Naive B cell (primary cell): Measurements from ENCODE around the gene RASA3. TPM values are rescaled to one million over a fixed set of nuclear protein-coding genes. Genes with fewer than 3 reads are reported as not detected.
"Not testable (repeated sequence)": the region's sequence is repeated elsewhere in the genome, so short reads cannot be mapped to it uniquely, and the experiment has no call there.

Experiments used
- ATAC-seq, 2 donors: fragments of 150-1000 bp; cut with Tn5 transposase; 2 replicates each; pipeline ENCODE4 v1.10.0; 2021; ENCODE audit warnings: low read depth in 2 of 2, mild to moderate bottlenecking in 2 of 2, moderate library complexity in 2 of 2
- DNase-seq: peaks from one replicate; pipeline ENCODE4 v3.0.0; 2022
- H3K27ac Mint-ChIP-seq, 6 donors: one replicate each; pipeline ENCODE4 v1.8.0; 2020 to 2022; ENCODE audit warnings: mild to moderate bottlenecking in 6 of 6, mixed read lengths in 6 of 6, moderate library complexity in 5 of 6, inconsistent platforms in 2 of 6
- H3K27me3 Mint-ChIP-seq, 3 donors: one replicate each; pipeline ENCODE4 v1.8.0; 2021 to 2022; ENCODE audit warnings: mixed read lengths in 3 of 3, mild to moderate bottlenecking in 1 of 3
- H3K36me3 Mint-ChIP-seq, 2 donors: one replicate each; pipeline ENCODE4 v1.8.0; 2020 to 2022; ENCODE audit warnings: mixed read lengths in 2 of 2, inconsistent platforms in 1 of 2, mild to moderate bottlenecking in 1 of 2
- H3K4me1 Mint-ChIP-seq, 3 donors: one replicate each; pipeline ENCODE4 v1.8.0; 2020 to 2022; ENCODE audit warnings: mixed read lengths in 3 of 3, inconsistent platforms in 1 of 3, mild to moderate bottlenecking in 1 of 3, moderate library complexity in 1 of 3
- H3K4me3 Mint-ChIP-seq, 8 donors: one replicate each; pipeline ENCODE4 v1.8.0; 2020 to 2022; ENCODE audit warnings: mild to moderate bottlenecking in 8 of 8, mixed read lengths in 8 of 8, moderate library complexity in 8 of 8, inconsistent platforms in 2 of 8
- H3K9me3 Mint-ChIP-seq, 7 donors: one replicate each; pipeline ENCODE4 v1.8.0; 2020 to 2022; ENCODE audit warnings: mixed read lengths in 7 of 7, mild to moderate bottlenecking in 5 of 7, inconsistent platforms in 2 of 7, moderate library complexity in 1 of 7
- polyA plus RNA-seq, 6 donors: library from polyadenylated mRNA; unstranded; fragments of 300-500 nt; fragmentation: Illumina TruSeq; gene quantifications; one replicate each; pipeline ENCODE4 v1.2.3, GENCODE V29; 2021; ENCODE audit warnings: low read depth in 6 of 6

RASA3 gene
- polyA plus RNA-seq, 6 donors from 2014 or later = 17.1 to 41.9 (median 28.8) TPM

DNA sequence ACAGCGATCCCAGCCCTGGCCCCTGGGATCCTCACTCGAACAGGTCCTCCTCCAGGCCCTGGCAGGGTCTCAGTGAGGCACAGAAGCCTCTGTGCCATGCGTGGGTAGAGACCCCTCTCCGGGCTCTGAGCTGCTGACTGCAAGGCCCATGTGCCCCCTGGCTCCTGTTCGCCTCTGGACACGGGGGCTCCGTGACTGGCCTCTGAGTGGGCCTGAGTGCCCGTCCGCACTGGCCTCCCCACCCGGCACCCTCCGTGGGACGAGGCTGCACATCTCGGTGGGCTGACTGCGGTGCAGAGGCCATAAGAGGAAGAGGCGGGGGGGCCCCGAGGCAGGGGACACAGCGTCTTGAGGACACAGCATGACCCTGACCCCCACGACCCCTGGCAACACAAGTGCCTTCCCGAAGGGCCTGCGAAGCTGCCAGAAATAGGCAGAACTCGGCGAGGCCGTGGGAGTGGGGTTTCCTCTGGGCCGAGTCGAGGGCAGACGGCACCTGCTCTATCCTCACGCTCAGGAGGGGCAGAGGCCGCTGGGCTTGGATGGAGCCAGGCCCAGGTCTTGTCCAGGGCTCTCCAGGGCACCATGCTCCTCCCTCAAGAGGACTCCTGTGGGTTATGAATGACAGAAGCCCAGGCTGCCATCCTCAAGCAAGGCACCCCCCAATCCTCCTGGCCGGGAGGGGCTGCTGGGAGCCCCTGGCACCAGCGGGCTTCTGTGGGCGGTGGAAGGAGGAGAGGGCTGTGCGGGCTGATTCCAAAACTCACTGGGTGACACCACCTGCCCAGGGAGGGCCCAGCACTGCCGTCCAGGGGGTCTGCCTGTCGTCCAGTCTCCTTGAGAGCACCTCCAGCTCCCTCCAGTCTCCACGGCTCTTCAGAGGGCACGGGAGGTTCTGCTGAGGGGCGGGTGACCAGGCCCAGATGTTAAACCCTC lies 52.6 kb downstream of the RASA3 start:
- Mint-ChIP-seq H3K36me3 (no peaks in the 10 kb centered on the region), H3K4me1 (peaks cover 21 to 44% (median 23%) of the 10 kb centered on the region in 3 donors), H3K27me3 (no peaks in the 10 kb centered on the region), H3K9me3 (no peaks in the 10 kb centered on the region), H3K27ac (no peak overlapping the region), H3K4me3 (peak overlapping the region in 1 of 8 donors; percentile 20)
- no peak for DNase-seq
- ATAC-seq = no peak

DNA sequence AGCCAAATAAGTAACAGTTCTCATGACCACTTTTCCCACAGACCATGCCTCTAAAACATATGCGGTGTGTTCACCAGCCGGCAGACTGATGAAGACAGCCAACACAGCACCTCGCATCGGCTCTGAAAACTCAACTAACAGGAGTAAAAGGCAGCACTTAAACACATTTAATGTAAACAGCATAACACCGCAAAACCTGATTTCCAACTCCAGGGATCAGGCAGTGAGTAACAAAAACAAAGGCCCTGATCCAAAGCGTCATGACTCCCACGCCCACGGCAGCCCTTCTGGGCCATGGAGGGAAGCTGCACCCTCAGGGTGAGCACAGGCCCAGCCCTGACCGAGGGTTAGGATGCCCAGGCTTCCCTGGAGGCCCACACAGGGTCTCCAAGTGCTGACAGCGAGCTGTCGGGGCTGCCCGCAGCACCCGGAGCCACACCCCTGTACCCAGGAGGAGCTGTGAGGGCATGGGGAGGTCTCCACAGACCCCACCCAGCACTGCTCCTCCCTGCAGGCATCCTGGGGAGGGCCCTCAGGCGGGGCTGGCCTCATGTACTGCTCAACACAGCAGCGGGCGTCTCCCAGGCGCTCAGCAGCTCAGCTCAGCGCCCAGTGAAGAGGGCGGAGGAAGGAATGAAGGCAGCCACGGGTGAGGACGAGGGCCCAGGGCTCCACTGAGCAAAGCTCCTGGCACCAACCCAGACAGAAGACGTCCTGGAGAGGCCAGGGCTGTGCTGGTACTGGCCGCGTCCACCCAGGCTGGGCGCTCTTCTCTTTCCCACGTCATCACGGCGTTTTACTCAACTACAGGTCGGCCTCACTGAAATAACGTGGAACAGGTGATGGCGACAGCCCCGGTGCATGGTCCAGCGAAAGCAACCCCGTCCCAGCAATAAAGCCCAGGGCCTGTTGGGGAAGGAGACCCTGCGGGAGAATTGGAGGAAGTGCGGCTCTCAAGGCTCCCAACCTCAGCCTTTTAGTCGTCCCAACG lies 53.7 kb downstream of the RASA3 start:
- Mint-ChIP-seq H3K4me3 (no peak overlapping the region), H3K27me3 (no peaks in the 10 kb centered on the region), H3K4me1 (peaks cover 21 to 44% (median 25%) of the 10 kb centered on the region in 3 donors), H3K9me3 (no peaks in the 10 kb centered on the region), H3K36me3 (peaks cover 0 to 6% of the 10 kb centered on the region in 2 donors), H3K27ac (peak overlapping the region in 3 of 6 donors; percentile 4 to 76 (median 42))
- DNase-seq = no peak
- no peak for ATAC-seq

DNA sequence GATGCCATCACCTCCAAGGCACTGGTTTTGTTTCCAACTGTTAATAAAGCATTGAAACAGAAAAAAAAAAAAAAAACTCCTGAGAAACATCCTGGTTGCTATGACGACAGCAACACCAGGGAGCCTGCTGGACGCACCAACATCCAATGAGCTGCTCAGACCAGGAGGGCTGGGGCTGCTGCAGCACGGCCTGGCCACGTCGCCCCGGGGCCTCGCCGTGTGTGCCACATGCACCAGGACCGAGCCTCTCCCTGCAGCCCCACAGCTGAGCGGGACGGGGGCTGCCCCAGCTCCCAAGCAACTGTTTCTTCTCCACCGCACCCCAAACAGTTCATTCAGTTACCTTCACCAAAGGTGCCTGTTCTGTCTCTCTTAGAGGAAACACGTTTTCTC lies 54.5 kb downstream of the RASA3 start:
- peaks cover 0 to 8% of the 10 kb centered on the region in 2 donors for H3K36me3 Mint-ChIP-seq
- no peaks in the 10 kb centered on the region for H3K9me3 Mint-ChIP-seq
- peaks cover 21 to 42% (median 25%) of the 10 kb centered on the region in 3 donors for H3K4me1 Mint-ChIP-seq
- peak overlapping the region in 4 of 6 donors; percentile 4 to 81 (median 59) for H3K27ac Mint-ChIP-seq
- H3K27me3 Mint-ChIP-seq = no peaks in the 10 kb centered on the region
- H3K4me3 Mint-ChIP-seq = no peak overlapping the region
- DNase-seq = no peak
- ATAC-seq = no peak

DNA sequence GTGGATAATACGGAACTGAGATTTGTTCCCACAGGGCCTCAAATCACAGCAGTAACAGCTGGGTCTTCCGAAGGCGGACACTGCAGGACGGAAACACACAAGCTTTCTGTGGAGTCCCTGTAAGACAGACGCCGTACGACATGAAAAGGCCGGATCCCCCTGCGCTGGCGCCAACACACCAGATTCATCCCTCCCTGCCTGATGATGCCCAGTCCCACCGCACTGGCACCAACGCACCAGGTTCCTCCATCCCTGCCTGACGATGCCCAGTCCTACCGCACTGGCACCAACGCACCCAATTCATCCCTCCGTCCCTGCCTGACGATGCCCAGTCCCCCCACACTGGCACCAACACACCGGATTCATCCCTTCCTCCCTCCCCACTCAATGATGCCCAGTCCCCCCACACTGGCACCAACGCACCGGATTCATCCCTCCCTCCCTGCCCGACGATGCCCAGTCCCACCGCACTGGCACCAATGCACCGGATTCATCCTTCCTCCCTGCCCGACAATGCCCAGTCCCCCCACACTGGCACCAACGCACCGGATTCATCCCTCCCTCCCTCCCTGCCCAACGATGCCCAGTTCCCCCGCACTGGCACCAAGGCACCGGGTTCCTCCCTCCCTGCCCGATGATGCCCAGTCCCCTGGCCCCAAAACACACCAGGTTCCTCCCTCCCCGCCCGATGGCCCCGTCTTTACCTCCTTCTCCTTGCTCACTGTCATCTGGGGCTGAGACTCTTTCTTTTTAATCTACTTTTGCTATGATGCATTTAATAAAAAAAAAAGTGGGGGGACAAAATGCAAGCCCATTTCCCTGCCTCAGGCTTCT lies 55.1 kb downstream of the RASA3 start:
- Mint-ChIP-seq H3K4me3 (no peak overlapping the region), H3K27me3 (no peaks in the 10 kb centered on the region), H3K9me3 (no peaks in the 10 kb centered on the region), H3K4me1 (peaks cover 24 to 42% (median 27%) of the 10 kb centered on the region in 3 donors), H3K36me3 (peaks cover 0 to 12% of the 10 kb centered on the region in 2 donors), H3K27ac (peak overlapping the region in 3 of 6 donors; percentile 76 to 83 (median 81))
- ATAC-seq (no peak), DNase-seq (no peak)

DNA sequence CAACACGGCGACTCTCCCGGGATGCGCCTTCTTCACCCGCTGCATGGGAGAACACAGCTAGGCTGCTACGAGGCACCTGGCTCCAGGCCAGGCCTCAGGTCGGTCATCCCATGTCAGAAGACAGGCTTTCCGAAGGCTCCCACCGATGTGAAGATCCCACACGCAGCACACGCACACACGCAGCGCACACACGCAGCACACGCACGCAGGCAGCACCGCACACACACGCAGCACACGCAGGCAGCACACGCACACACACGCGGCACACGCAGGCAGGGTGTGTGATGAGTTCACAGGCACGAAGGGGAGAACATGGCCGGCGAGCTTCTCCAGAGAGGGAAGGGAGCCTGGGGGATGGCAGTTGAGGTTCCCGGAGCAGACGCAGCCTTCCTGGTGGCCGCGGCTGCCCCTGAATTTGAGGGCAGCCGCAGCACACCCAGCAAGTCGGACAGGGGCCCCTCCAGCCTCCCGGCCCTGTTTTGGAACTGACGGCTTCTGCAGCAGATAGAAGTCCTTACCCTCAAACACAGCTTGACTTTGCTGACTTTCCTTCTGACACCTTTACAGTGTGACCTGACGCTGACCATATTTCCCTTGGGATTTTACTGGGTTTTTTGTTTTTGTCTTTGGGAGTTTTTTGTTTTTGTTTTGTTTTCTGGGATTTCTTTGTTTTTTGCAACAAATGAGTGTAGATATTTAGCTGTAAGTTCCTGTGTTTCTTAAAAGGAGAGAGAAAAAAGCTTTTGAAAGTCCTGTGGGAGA lies 55.9 kb downstream of the RASA3 start:
- Mint-ChIP-seq H3K4me1 (peaks cover 24 to 41% (median 26%) of the 10 kb centered on the region in 3 donors), H3K27ac (peak overlapping the region in 3 of 6 donors; percentile 44 to 83 (median 66)), H3K36me3 (peaks cover 0 to 19% of the 10 kb centered on the region in 2 donors), H3K4me3 (no peak overlapping the region), H3K9me3 (no peaks in the 10 kb centered on the region), H3K27me3 (no peaks in the 10 kb centered on the region)
- ATAC-seq (no peak), DNase-seq (no peak)

DNA sequence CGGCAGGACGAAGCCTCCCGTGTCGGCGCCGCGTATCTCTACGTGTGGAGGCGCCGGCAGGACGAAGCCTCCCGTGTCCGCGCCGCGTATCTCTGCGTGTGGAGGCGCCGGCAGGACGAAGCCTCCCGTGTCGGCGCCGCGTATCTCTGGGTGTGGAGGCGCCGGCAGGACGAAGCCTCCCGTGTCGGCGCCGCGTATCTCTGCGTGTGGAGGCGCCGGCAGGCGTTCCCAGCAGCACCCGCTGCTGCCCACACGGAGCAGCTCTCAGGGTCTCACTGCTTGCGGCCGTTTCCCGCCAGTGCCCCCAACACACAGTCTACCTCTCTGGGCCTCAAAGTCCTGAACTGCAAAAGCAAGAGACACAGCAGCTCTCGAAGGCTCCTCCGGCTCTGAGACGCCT lies 56.6 kb downstream of the RASA3 start:
- not testable (repeated sequence) for DNase-seq, H3K4me3 Mint-ChIP-seq, H3K27ac Mint-ChIP-seq, H3K9me3 Mint-ChIP-seq, ATAC-seq, H3K27me3 Mint-ChIP-seq
- Mint-ChIP-seq H3K36me3 (peaks cover 3 to 25% of the 10 kb centered on the region in 2 donors), H3K4me1 (peaks cover 27 to 34% (median 28%) of the 10 kb centered on the region in 3 donors)

DNA sequence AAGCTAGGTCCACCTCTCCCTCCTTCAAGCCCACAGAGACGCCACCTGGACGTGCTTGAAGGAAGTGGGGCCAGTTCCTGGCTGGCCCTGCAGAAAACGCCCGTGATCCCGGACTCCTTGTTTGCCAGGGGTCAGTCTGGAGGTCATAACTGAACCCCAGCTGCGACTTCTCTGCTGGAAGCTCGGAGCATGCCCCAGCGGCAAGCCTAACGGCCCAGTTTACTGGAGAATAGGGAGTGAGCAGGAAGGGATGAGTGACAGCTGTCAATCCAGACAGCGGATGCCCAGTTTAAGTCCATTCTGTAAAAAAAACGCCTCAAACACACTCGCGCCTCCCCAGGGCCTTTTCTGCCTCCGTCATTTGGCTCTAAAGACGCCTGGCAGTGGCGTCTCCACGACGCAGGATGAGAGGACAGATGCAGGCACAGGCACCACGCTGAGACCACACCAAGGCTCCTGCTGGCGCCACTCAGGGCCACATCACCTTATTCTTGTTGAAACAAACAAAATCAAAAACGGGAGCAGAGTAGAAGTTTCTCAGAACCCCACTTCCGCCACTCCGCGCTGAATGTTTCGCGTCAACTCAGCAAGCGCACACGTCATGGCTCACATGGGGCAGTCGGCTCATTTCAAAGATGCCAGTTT lies 57.6 kb downstream of the RASA3 start:
- H3K4me1 Mint-ChIP-seq = peaks cover 26 to 28% (median 27%) of the 10 kb centered on the region in 3 donors
- no peak for ATAC-seq
- H3K27ac Mint-ChIP-seq = no peak overlapping the region
- H3K36me3 Mint-ChIP-seq = peaks cover 3 to 27% of the 10 kb centered on the region in 2 donors
- H3K9me3 Mint-ChIP-seq = peaks cover 0 to 4% (median 0%) of the 10 kb centered on the region in 7 donors
- H3K4me3 Mint-ChIP-seq = no peak overlapping the region
- DNase-seq = no peak
- no peaks in the 10 kb centered on the region for H3K27me3 Mint-ChIP-seq

DNA sequence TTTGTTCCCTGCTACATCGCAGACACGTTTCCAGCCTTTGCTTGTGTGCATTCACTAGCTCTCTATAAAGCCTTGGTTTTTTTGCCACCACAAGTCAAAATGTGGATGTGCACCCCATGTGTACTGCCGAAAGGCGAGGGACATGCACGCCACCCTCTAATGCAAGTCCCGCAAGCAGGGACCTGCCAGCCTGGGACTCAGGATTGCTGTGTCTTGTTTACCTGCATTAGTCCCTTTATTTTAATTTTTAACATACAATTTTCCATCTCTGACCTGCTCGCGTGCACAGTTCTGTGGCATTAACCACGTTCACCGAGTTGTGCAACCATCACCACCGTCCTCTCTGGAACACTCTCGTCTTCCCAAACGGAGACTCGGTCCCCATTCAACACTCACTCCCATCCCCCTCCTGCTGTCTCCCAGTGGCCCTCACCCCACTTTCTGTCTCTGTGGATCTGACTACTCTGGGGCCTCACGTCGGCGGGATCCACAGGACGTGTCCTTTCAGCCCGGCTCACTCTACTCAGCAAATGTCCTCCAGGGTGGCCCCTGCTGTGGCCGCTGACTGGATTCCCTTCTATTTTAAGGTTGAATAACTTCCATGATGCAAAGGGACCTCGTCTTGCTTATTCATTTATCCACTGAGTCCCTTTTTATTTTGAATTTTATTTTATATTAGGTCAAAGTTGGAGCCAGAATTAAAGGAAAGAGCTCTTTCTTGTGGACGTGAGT lies 58.4 kb downstream of the RASA3 start:
- Mint-ChIP-seq H3K4me1 (peaks cover 27 to 31% (median 28%) of the 10 kb centered on the region in 3 donors), H3K4me3 (no peak overlapping the region), H3K36me3 (peaks cover 3 to 27% of the 10 kb centered on the region in 2 donors), H3K27ac (peak overlapping the region in 2 of 6 donors; percentile 13 to 87), H3K9me3 (peaks cover 0 to 4% (median 0%) of the 10 kb centered on the region in 7 donors), H3K27me3 (no peaks in the 10 kb centered on the region)
- no peak for ATAC-seq
- DNase-seq = no peak

DNA sequence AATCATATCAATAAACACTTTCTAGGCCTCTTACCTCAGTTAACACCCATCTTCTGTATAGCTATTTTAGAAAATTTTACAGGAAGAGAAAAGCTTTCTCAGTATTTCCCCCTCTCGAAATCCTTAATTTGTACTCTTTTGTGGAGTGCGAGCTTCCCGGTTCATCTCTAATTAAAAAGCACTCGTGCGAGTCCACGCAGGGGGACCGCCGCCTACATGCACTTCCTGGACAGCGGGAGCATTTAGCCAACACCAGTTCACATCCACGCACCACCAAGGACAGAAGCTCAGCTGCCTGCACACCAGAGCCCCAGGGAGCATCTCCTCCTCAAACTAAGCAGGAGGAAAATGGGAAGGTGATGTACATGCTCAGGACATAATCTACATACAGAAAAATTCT lies 60.0 kb downstream of the RASA3 start:
- peak overlapping the region in 1 of 8 donors; percentile 53 for H3K4me3 Mint-ChIP-seq
- no peak for DNase-seq
- H3K27me3 Mint-ChIP-seq = no peaks in the 10 kb centered on the region
- peaks cover 3 to 27% of the 10 kb centered on the region in 2 donors for H3K36me3 Mint-ChIP-seq
- ATAC-seq = no peak
- H3K27ac Mint-ChIP-seq = peak overlapping the region in 4 of 6 donors; percentile 24 to 97 (median 82)
- peaks cover 37 to 43% (median 39%) of the 10 kb centered on the region in 3 donors for H3K4me1 Mint-ChIP-seq
- peaks cover 0 to 4% (median 0%) of the 10 kb centered on the region in 7 donors for H3K9me3 Mint-ChIP-seq

DNA sequence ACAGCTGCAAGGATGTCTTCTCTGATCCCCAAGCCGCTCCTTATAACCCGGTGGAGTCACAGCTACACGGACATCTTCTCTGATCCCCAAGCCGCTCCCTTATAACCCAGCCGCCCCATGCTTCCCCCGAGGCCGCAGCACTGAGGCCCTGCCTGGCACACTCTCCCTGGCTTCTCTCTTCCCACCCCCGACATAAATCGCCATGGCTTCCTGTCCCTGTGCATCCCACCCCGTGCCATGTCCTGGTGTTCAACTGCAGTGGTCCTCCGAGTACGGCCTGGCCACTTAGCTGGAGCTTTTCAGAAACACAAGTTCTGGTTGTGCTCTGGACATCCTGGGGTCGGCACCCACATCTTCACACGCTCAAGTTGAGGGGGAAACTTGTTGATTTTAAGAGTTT lies 60.4 kb downstream of the RASA3 start:
- peaks cover 0 to 4% (median 0%) of the 10 kb centered on the region in 7 donors for H3K9me3 Mint-ChIP-seq
- no peak for ATAC-seq
- H3K4me1 Mint-ChIP-seq = peaks cover 38 to 44% (median 39%) of the 10 kb centered on the region in 3 donors
- H3K27me3 Mint-ChIP-seq = no peaks in the 10 kb centered on the region
- H3K4me3 Mint-ChIP-seq = peak overlapping the region in 1 of 8 donors; percentile 53
- H3K27ac Mint-ChIP-seq = peak overlapping the region; percentile 57 to 97 (median 82)
- DNase-seq = no peak
- peaks cover 3 to 27% of the 10 kb centered on the region in 2 donors for H3K36me3 Mint-ChIP-seq

DNA sequence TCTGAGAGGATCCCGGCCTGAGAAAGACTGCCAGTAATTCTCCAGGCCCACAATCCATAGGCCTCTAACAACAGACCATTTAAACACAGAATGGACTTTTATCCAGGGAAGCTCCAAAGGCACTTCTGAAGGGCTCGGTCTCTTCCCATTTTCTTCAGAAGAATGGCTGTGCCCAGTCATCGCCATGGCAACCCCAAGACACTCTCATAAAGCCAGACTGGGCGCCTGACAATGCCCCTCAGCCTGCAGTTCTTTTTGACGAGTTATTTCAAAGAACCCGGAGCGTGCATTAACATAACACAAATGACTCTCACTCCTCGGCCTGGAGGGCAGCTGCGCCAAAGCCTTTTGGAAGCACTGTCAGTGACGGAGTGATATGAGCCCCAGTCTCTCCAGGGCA lies 61.0 kb downstream of the RASA3 start:
- Mint-ChIP-seq H3K27ac (peak overlapping the region in 5 of 6 donors; percentile 81 to 97 (median 90)), H3K27me3 (no peaks in the 10 kb centered on the region), H3K4me1 (peaks cover 37 to 43% (median 39%) of the 10 kb centered on the region in 3 donors), H3K4me3 (no peak overlapping the region), H3K36me3 (peaks cover 3 to 27% of the 10 kb centered on the region in 2 donors), H3K9me3 (peaks cover 0 to 4% (median 0%) of the 10 kb centered on the region in 7 donors)
- DNase-seq (no peak), ATAC-seq (no peak)
